Amniotic epithelial cell (primary cell): ENCODE measurements around the gene ZBTB17.
"Not testable (repeated sequence)": the region's sequence is repeated elsewhere in the genome, so short reads cannot be mapped to it uniquely, and the experiment has no call there.

Experiments used
- DNase-seq: peaks from one replicate; pipeline ENCODE4 v3.0.0-alpha.2; 2010; ENCODE audit warnings: low read depth

Gene ZBTB17

GRCh38 chr1:16011936-16012589 is 36.2 kb upstream of the ZBTB17 start:
- no peak for DNase-seq

DNA sequence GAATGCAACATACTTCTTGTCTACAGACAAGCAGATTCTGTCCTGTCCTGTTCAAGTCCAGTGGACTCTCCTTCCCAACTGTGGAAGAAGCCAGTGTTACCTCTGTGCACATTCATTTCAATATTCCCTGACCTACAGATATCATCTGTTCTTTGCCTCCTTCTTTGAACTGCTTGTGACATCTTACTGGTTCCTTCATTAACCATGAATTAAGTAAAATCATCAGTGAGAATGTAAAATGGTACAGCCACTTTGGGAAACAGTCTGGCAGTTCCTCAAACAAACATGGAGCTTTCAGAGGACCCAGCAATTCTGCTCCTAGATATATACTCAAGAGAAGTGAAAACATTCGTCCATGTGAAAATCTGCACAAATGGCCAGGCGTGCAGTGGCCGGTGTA is 34.9 kb upstream of the ZBTB17 start:
- no peak for DNase-seq

GRCh38 chr1:16009678-16010077 is 33.8 kb upstream of the ZBTB17 start:
- DNase-seq: no peak

- peak; percentile 54 for DNase-seq
Observed at GRCh38 chr1:16009030-16009460, 33.1 kb upstream of the ZBTB17 start.

DNA sequence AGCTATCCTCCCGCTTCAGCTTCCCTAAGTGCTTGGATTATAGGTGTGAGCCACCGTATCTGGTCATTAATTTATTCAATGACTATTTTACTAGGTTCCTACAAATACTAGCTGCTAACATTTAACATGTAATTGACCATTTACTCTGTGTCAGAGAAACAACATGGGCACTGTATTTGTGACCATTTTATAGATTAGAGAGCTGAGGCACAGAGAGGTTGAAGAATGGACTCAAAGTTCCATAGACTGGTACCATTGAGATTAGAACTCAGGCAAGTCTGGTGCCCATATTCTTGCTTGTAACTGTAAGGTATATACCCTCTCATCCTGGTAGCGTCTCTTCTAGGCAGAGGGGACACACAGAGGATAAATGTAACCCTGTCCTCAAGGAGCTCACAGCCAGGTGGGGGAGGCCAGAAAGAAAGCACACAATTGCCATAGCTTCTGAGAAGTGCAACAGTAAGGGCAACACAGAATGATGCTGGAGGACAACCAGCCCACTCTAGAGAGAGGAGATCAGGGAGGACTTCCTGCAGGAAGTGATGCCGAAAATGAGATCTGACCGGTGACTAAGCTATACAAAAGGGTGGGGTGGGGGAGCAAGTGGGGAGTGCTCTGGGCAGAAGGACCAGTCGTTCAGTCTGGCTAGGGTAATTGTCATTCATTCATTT is 31.9 kb upstream of the ZBTB17 start:
- DNase-seq: no peak

- peak; percentile 31 for DNase-seq
Observed at GRCh38 chr1:16006552-16007485, 30.9 kb upstream of the ZBTB17 start.

DNA sequence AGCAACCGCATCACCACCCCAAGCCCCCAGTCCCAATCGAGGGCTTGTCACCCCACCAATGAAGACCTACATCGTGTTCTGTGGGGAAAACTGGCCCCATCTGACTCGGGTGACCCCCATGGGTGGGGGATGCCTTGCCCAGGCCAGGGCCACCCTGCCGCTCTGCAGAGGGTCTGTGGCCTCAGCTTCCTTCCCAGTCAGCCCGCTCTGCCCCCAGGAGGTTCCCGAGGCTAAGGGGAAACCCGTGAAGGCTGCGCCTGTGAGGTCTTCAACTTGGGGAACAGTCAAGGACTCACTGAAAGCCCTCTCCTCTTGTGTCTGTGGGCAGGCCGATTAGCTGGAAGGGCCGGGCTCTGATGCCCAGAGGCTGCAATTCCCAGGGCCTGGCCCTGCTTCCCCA is 30.1 kb upstream of the ZBTB17 start:
- DNase-seq: no peak

GRCh38 chr1:16005597-16005996 is 29.7 kb upstream of the ZBTB17 start:
- DNase-seq: no peak

DNA sequence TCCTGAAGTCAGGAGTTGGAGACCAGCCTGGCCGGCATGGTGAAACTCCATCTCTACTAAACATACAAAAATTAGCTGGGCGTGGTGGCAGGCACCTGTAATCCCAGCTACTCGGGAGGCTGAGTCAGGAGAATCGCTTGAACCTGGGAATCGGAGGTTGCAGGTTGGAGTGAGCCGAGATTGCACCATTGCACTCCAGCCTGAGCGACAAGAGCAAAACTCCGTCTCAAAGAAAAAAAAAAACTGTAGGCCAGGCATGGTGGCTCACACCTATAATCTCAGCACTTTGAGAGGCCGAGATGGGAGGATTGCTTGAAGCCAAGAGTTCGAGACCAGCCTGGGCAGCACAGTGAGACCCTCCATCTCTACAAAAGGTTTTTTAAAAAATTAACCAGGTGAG is 25.4 kb upstream of the ZBTB17 start:
- not testable (repeated sequence) for DNase-seq

DNA sequence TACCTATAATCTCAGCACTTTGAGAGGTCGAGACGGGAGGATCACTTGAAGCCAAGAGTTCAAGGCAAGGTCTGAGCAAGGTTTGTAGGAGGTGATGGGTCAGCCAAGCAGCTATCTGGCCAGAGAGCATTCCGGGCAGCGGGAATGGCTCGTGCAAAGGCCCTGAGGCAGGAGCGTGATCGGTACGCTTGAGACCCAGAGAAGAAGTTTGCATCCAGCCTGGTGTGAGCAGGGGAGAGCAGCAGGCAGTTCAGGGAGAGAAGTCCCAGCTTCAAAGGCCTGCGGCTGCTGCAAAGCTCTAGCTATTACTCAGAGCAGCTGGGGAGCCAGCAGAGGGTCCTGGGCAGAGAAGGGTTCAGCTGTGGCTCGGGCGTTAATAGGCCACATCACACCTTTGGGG is 23.0 kb upstream of the ZBTB17 start:
- DNase-seq: no peak

DNA sequence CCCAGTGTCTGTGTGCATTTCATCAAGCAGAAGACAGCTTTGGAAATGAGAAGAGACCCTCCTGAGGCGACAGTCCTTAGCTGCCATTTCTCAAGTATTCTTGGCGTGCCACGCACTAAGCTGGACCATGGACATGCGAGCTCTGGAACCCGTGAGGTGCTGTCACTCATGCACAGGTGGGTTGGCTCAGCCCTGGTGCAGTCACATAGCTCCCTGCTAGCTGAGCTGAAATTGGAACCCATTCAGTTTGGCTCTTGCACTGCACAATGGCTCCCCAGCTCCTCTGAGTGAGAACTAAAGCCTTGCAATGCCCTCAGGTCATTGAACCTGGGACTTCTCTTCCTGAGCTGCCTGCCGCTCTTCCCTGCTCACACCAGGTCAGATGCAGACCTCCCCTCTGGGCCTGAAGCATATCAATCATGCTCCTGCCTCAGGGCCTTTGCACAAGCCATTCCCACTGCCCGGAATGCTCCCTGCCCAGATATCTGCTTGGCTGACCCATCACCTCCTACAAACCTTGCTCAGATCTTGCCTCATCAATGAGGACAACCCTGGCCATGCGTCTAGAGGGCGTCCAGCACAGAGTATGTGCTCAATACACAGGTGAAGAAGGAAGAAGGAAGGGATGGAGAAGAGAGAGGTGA is 21.9 kb upstream of the ZBTB17 start:
- DNase-seq: no peak

GRCh38 chr1:15997076-15997585 is 21.2 kb upstream of the ZBTB17 start:
- no peak for DNase-seq

DNA sequence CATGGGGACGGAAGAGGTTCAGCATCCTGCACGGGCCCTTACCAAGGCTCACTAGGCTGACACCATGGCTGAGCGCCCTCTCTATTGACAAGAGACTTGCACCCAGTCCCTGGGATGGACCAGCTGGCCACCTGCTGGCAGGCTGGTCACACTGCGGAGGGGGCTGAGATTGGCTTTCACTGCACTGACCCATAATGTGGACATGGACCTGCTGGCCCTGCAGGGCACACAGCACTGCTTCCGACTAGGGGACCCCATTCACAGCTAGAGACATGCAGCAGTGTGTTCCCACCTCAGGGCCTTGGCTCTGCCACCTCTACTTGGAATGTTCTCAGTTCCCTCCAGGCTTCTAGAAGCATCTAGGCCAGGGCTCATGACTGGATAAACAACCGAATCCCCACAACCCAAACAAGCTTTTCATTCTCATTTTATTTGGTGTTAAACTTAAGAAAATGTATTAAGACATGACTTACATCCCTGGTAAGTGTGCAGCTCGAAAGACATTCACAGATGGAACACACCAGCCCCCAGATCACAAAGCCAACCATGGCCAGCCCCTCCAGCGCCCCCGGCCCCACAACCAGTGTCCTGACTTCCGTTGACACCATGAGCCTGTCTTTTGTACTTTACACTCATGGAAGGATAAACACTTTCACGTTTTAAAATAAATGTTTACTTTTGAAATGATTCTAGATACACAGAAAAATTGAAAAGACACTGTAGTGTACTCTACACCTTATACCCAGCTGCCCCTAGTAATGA is 18.9 kb upstream of the ZBTB17 start:
- peak; percentile 53 for DNase-seq

DNA sequence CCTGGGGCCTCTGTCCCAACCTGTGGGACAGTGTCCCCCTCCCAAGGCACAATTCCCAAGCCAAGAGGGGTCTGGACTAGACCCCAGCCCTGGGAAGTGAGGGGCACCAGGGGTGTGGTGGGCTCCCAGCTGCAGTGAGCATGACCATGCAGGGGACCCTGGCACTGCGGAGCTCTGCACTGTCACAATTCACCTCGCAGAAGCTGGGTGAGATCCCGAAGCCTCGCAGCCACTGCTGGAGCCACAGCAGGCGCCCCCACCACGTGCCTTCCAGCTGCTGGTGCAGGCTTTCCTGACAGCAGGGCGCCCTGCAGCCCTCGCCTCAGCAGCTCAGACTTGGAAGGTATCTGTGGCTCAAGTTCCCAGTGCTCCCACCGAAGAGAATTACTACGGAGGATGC is 18.2 kb upstream of the ZBTB17 start:
- no peak for DNase-seq

GRCh38 chr1:15993666-15994065 is 17.8 kb upstream of the ZBTB17 start:
- no peak for DNase-seq

GRCh38 chr1:15992582-15993500 is 16.9 kb upstream of the ZBTB17 start:
- DNase-seq: no peak

DNA sequence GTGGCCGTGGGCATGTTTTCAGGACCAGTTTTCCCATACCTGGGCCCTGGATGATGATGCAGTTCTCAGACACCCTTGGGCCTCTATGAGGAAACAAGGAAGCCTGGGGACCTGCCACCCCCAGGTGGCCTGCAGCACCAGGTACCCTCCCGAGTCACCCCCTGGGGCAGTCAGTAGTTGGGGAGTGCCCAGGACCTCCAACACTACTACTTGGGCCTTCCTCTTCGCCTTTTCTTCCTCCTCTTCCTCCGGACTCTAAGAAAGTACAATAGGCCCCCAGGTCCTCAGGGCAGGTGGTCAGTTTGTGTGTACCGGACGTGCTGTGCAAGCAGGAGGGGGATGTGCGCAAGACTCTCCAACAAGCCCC is 16.3 kb upstream of the ZBTB17 start:
- no peak for DNase-seq

DNA sequence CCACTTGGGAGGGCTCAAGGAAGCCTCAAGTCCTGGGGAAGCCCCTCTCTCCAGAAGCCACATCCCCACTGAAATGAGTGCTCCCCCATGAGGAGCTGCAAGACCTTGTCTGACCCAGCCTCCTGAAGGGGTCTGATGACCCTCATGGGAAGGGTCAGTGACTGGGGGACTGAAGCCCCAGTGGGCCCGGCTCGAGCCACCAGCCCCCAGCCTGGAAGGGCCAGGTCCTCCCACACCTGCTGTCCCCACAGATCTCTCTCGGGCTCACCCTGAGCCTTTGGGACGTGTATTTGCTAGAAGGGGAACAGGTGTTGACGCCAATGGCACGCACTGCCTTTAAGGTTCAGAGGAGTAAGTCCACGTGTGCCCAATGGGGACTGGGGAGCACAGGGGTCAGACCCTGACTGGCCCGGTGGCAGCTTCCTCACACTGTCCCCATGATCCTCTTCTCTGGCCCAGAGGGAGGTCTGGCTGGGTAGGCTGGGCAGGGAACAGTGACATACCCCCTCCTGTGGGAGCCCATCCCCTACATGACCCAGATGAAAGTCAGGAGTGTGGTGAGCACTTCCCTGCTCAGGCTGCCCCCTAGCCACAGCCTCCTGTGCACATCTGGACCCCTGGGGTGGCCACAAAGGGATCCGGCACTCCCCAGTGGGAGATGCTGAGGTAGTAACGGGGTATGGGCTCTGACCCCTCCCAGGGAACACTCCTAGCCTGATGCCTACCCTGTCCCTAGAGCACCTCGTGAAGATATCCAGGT is 15.7 kb upstream of the ZBTB17 start:
- DNase-seq: no peak

DNA sequence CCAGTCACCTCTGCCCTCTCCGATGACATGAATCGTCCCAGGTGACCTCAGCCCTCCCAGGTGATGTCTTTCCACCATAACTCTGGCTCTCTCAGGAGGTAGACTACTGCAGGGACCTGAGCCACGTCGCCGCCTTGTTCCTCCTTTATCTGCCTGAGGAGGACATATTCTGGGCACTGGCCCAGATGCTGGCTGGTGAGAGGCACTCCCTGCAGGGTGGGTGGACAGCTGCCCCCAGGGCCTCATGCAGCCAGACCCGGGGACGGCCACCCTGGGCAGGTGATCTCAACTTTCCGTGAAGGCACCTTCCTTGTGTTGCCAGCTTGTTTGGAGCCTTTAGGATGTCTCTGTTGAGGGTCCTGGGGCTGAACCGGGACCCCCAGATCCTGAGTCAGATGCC is 13.9 kb upstream of the ZBTB17 start:
- DNase-seq: no peak
